Activated T-cell treated with anti-CD3 and anti-CD28 coated beads for 24 hours (primary cell): ENCODE measurements around the gene PPIP5K1.
"Not testable (repeated sequence)": the region's sequence is repeated elsewhere in the genome, so short reads cannot be mapped to it uniquely, and the experiment has no call there.

Experiments used
- DNase-seq: peaks from one replicate; pipeline ENCODE4 v3.0.0-alpha.2; 2020; ENCODE audit warnings: low read depth

PPIP5K1 gene

DNA sequence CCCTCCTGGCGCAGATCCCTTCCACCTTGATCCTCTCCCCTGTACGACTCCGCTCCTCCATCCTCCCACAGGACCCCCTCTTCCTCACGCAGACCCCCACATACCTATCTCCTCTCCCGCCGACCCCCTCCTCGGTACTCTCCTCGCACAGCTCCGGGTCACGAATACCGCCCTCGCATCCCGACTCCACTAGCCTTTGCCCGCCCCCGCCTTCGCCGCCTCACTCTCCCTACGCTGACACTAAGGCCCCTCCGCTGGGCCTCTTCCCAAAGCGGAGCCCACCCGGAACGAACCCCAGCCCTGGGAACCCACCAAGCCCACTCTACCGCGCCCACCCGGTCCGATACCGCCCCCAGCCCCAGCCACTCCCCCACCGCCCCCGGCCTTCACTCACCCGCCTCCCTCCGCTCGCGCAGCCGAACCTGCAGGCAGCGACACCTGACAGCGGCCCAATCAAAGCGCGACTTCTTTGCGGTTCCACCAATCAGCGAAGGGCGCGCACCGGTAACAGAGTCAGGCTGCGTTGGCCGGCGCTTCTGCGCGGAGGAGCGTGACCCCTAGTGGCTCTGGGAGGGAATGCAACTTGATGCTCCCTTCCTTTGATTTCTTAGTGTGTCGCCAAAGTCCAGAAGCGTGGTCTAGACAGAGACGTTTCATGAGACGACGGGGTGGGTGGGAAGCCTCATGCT, at the start of gene PPIP5K1:
TSS of gene PPIP5K1 (minus strand) at position 431 of the 689 bp plus-strand sequence. CDS start 5,704 bp downstream, outside the sequence.
- not testable (repeated sequence) for DNase-seq

DNA sequence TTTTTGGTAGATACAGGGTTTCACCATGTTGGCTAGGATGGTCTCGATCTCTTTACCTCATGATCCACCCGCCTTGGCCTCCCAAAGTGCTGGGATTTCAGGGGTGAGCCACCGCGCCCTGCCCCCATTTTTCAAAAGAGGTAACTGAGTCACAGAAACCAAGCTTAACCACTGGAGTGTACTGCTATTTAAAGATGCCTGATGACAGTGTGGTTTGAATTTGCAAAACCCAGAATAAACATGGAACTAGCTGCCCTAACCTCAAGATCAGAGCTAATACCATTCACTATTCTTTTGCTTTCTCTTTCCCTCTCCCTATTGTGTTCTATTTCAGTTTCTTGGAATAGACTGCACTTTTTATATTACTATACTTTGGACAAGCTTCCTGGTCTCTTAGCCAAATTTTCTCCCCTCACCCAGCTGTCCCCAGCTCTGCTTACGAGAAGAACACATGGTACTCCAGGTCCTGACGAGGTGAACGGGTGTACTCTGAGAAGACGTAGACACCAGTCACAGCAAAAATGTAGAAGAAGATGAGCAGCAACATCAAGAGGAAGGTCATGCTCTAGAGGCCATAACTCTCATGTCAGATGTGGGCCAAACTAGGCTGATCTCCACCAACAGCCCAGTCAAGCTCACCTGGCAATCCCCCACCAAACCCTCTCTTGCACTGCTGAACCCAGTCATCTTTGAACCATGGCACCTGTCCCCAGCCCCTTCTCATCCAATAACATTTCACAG, 48.6 kb upstream of the PPIP5K1 start:
- DNase-seq = not testable (repeated sequence)

DNA sequence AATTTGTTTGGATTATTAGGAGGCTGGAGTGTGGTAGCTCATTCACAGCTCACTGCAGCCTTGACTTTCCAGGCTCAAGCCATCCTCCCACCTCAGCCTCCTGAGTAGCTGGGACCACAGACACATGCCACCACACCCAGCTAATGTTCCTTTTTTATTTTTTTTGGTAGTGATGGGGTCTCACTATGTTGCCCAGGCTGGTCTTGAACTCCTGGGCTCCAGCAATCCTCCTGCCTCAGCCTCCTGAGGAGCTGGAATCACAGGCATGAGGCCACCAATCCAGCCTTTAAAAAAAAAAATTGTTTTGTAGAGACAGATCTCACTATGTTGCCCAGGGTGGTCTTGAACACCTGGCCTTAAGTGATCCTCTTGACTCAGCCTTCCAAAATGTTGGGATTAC, 36.9 kb upstream of the PPIP5K1 start:
- DNase-seq = not testable (repeated sequence)

- DNase-seq = no peak
Measured at GRCh38 chr15:43625106-43625505, 35.1 kb upstream of the PPIP5K1 start.

GRCh38 chr15:43622068-43622799, 32.2 kb upstream of the PPIP5K1 start:
- DNase-seq = not testable (repeated sequence)

- not testable (repeated sequence) for DNase-seq
Measured at GRCh38 chr15:43618700-43619099, 28.7 kb upstream of the PPIP5K1 start, which contains the start of gene STRC. Gene STRC, minus strand, starts transcription at chr15:43618800. Its CDS starts 78 bp downstream, at chr15:43618722.

DNA sequence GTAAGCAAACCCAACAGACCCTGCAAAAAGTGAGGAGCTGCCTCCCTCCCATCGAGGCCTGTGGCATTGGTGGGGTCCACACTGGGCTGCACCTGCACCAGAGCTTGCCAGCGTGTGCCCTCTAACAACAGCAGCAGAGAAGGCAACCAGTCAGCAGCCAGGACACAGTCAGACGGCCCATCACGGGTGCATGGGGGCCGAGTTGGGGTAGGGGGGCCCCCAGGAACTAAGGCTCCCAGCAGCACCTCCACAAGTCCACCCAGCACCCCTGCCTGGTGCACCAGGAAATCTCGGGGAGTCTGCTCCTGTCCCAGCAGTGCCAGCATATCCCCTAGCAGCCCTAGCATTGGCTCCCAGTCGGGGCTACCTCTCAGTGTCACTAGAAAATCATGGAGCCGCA, 27.7 kb upstream of the PPIP5K1 start:
- not testable (repeated sequence) for DNase-seq

DNA sequence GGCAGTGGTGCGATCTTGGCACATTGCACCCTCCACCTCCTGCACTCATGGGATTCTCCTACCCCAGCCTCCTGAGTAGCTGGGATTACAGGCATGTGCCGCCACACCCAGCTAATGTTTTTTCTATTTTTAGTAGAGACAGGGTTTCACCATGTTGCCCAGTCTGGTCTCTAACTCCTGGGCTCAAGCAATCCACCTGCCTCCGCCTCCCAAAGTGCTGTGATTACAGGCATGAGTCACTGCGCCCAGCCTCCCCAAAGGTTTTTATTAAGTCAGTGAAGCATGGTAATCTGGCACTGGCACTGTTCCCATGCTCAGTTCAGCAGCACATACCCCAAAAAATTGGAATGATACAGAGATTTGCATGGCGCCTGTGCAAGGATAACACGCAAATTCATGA, 12.2 kb upstream of the PPIP5K1 start:
- not testable (repeated sequence) for DNase-seq

DNA sequence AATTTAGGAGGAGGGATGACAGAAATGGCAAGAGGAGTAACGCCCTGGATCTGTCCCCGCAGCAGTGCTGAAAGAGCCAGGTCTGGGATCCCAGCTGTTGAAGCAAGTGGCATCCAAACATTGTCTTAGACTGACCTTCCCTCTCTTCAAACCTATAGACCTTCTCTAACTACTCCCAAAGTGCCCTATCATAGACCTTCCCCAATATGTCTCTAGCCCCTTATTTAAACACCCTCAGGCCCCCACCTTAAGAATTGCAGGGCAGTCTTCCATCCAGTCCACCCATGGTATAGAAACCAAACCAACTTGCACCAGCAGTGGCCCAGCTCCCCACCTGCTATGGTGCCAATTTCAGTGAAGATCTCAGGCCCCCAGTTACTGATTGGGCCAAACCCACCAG, 10.2 kb upstream of the PPIP5K1 start:
- not testable (repeated sequence) for DNase-seq

DNA sequence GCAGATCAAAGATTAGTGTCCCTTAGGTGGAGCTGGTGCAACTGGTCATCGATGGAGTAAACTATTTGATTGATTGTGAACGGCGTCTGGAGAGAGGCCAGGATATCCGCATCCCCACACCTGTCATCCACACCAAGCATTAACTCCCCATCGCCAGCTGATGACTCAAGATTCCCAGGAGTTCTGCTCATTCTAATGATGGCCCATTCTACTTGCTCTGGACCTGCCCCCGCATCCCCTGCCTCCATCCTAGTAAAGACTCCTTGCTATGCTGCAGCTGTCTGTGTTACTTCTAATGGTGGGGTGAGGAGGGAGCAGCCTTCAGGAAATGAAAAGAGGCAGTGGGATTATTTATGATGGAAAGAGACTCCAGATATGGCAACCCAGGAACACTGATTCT, 9.1 kb upstream of the PPIP5K1 start:
- not testable (repeated sequence) for DNase-seq

- not testable (repeated sequence) for DNase-seq
Measured at GRCh38 chr15:43593328-43594190, 3.6 kb upstream of the PPIP5K1 start, which contains the start of gene CKMT1B. Gene CKMT1B, plus strand, starts transcription at chr15:43594027. Its CDS starts 192 bp downstream, at chr15:43594219.

DNA sequence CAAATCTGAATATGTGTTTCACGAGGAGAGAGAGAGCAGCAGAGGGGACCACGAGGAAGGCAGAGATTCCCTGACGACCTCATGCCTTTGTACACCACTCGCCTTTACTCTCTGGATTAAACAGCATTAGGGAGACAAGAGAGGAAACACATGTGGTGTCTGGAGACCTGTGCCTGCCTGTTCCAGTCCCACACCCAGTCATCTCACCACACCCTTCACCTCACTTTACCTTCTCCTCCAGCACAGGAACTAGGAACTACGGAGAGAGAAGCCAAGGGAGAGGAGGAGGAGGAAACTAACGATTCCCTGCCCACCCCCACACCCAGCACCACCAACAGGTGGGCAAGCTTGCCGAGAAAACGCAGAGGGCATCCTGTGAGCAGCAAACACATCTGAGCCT, 2.8 kb upstream of the PPIP5K1 start:
- DNase-seq = not testable (repeated sequence)

- not testable (repeated sequence) for DNase-seq
Measured at GRCh38 chr15:43574607-43575006, 15.4 kb downstream of the PPIP5K1 start.

DNA sequence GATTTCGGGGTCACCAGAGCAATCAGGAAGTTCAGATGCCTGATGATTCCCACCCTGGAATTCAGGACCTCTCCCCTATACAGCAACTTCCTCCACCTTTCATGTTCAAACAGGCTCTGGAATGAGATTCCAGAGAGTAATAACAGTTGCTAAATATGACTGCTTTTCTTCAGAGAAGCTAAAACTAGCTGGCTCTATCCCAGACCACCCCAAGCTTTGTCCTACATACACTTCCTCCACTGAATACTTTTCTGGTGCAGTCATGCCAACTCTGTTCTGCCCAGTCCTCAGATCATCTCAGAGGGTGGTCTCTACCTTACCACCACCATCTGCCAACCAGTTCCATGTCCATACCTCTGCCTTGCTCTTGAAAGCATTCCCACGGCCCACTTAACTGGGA, 23.4 kb downstream of the PPIP5K1 start:
- not testable (repeated sequence) for DNase-seq

GRCh38 chr15:43563793-43564192, 26.2 kb downstream of the PPIP5K1 start:
- not testable (repeated sequence) for DNase-seq

- DNase-seq = not testable (repeated sequence)
Measured at GRCh38 chr15:43562753-43563152, 27.3 kb downstream of the PPIP5K1 start.

GRCh38 chr15:43552986-43553385, 37.0 kb downstream of the PPIP5K1 start:
- DNase-seq = no peak

GRCh38 chr15:43552256-43552655, 37.8 kb downstream of the PPIP5K1 start:
- no peak for DNase-seq

GRCh38 chr15:43550527-43551363, 39.3 kb downstream of the PPIP5K1 start:
- no peak for DNase-seq

- no peak for DNase-seq
Measured at GRCh38 chr15:43547539-43547938, 42.5 kb downstream of the PPIP5K1 start.
